Astrocyte of the cerebellum (primary cell): ENCODE measurements around the gene RBBP7.

Source experiments
- DNase-seq: peaks from one replicate; pipeline ENCODE4 v3.0.0-alpha.2; 2011; ENCODE audit warnings: low read depth
- H3K4me3 ChIP-seq: 2 replicates; pipeline ENCODE4 v1.5.1; 2011; ENCODE audit warnings: mild to moderate bottlenecking, low read depth, low read length, moderate library complexity
- CTCF ChIP-seq: IDR thresholded peaks from 2 replicates; pipeline ENCODE4 v1.5.1; 2012; ENCODE audit warnings: low read length, low read depth, moderate library complexity, mild to moderate bottlenecking; ENCODE audit errors: missing control alignments
- in situ Hi-C: cut with HindIII; loops from 2 replicates; pipeline ENCODE4 v1.10.0; 2017; ENCODE audit warnings: low sequenced_read_pairs

Gene RBBP7

GRCh38 chrX:16870095-16870861 lies at the start of gene RBBP7:
RBBP7 (minus strand) TSS chrX:16870362; CDS start chrX:16870053, 309 bp downstream.
- in situ Hi-C loops = no loop called here
- peak within 1 kb of the TSS; percentile 74 for H3K4me3 ChIP-seq
- no peak for TF ChIP-seq CTCF
- DNase-seq = peak; percentile 80

- no peak for DNase-seq
- TF ChIP-seq CTCF = no peak
- H3K4me3 ChIP-seq = no peak overlapping the region
- in situ Hi-C loops = no loop called here
These were observed 48.8 kb upstream of the RBBP7 start for GRCh38 chrX:16918979-16919378.

- no peak overlapping the region for H3K4me3 ChIP-seq
- TF ChIP-seq CTCF = no peak
- in situ Hi-C loops = no loop called here
- no peak for DNase-seq
These were observed 47.0 kb upstream of the RBBP7 start for GRCh38 chrX:16917120-16917519.

- in situ Hi-C loops = no loop called here
- no peak overlapping the region for H3K4me3 ChIP-seq
- no peak for TF ChIP-seq CTCF
- no peak for DNase-seq
These were observed 46.4 kb upstream of the RBBP7 start for GRCh38 chrX:16916561-16916960.

GRCh38 chrX:16914058-16914457 lies 43.9 kb upstream of the RBBP7 start:
- no peak overlapping the region for H3K4me3 ChIP-seq
- no peak for TF ChIP-seq CTCF
- in situ Hi-C loops = no loop called here
- no peak for DNase-seq

GRCh38 chrX:16910376-16910775 lies 40.2 kb upstream of the RBBP7 start:
- no peak for DNase-seq
- no peak overlapping the region for H3K4me3 ChIP-seq
- TF ChIP-seq CTCF = no peak
- in situ Hi-C loops = no loop called here
